SH-SY5Y (cell line): ENCODE measurements around the gene ELMOD3.

Source experiments
- GATA2 ChIP-seq: IDR thresholded peaks from 2 replicates; pipeline ENCODE4 v1.6.1; 2011; ENCODE audit warnings: mild to moderate bottlenecking, low read depth, low read length
- GATA3 ChIP-seq: IDR thresholded peaks from 2 replicates; pipeline ENCODE4 v1.6.1; 2011; ENCODE audit warnings: low read depth, mild to moderate bottlenecking, low read length, moderate library complexity

GRCh38 chr2:85347599-85347998 is 7.0 kb upstream of the ELMOD3 start:
- TF ChIP-seq GATA3 (no peak), GATA2 (no peak)
